HG02571 (cell line): ENCODE results near the gene LRRC3C.
"Not testable (repeated sequence)": the region's sequence is repeated elsewhere in the genome, so short reads cannot be mapped to it uniquely, and the experiment has no call there.

Experiments used
- ATAC-seq: cut with Tn5 transposase; IDR thresholded peaks from one replicate; pipeline ENCODE4 v1.9.1; 2021; ENCODE audit warnings: mild to moderate bottlenecking, moderate library complexity; ENCODE audit not compliant: unreplicated experiment

The LRRC3C gene

GRCh38 chr17:39946551-39947330 is 19.2 kb downstream of the LRRC3C start:
- ATAC-seq, result no peak

GRCh38 chr17:39948489-39948828 is 20.9 kb downstream of the LRRC3C start:
- ATAC-seq, result not testable (repeated sequence)

- ATAC-seq, result no peak
These were observed 21.5 kb downstream of the LRRC3C start for GRCh38 chr17:39949028-39949427.

- ATAC-seq, result no peak
These were observed 23.4 kb downstream of the LRRC3C start for GRCh38 chr17:39950871-39951348.

GRCh38 chr17:39951924-39952679 is 24.6 kb downstream of the LRRC3C start:
- no peak for ATAC-seq

GRCh38 chr17:39952680-39953470 is 25.3 kb downstream of the LRRC3C start:
- ATAC-seq, result peak; percentile 60

- no peak for ATAC-seq
These were observed 25.9 kb downstream of the LRRC3C start for GRCh38 chr17:39953471-39953888.

GRCh38 chr17:39954876-39955275 is 27.3 kb downstream of the LRRC3C start:
- ATAC-seq, result no peak

- no peak for ATAC-seq
These were observed 28.2 kb downstream of the LRRC3C start for GRCh38 chr17:39955726-39956225.

GRCh38 chr17:39960524-39961041 is 33.1 kb downstream of the LRRC3C start:
- ATAC-seq, result no peak

GRCh38 chr17:39962642-39963220 is 35.2 kb downstream of the LRRC3C start, which contains the start of gene GSDMA:
Gene GSDMA (plus strand): TSS chr17:39963004. CDS start chr17:39965688, 2,684 bp downstream.
- no peak for ATAC-seq

GRCh38 chr17:39963829-39964228 is 36.3 kb downstream of the LRRC3C start:
- no peak for ATAC-seq

GRCh38 chr17:39965017-39965699 is 37.6 kb downstream of the LRRC3C start:
- ATAC-seq, result no peak

- no peak for ATAC-seq
These were observed 39.2 kb downstream of the LRRC3C start for GRCh38 chr17:39966771-39967170.

GRCh38 chr17:39968761-39969160 is 41.2 kb downstream of the LRRC3C start:
- ATAC-seq, result no peak

- ATAC-seq, result no peak
These were observed 41.8 kb downstream of the LRRC3C start for GRCh38 chr17:39969375-39969774.

GRCh38 chr17:39970157-39970692 is 42.7 kb downstream of the LRRC3C start:
- no peak for ATAC-seq

GRCh38 chr17:39971076-39971603 is 43.6 kb downstream of the LRRC3C start:
- ATAC-seq, result no peak

GRCh38 chr17:39972271-39972670 is 44.7 kb downstream of the LRRC3C start:
- ATAC-seq, result no peak
